HG03095 (cell line): Measurements from ENCODE around the gene MPP3.

Experiments used
- ATAC-seq: cut with Tn5 transposase; IDR thresholded peaks from one replicate; pipeline ENCODE4 v1.9.1; 2021; ENCODE audit warnings: moderate library complexity; ENCODE audit not compliant: unreplicated experiment

MPP3 gene

DNA sequence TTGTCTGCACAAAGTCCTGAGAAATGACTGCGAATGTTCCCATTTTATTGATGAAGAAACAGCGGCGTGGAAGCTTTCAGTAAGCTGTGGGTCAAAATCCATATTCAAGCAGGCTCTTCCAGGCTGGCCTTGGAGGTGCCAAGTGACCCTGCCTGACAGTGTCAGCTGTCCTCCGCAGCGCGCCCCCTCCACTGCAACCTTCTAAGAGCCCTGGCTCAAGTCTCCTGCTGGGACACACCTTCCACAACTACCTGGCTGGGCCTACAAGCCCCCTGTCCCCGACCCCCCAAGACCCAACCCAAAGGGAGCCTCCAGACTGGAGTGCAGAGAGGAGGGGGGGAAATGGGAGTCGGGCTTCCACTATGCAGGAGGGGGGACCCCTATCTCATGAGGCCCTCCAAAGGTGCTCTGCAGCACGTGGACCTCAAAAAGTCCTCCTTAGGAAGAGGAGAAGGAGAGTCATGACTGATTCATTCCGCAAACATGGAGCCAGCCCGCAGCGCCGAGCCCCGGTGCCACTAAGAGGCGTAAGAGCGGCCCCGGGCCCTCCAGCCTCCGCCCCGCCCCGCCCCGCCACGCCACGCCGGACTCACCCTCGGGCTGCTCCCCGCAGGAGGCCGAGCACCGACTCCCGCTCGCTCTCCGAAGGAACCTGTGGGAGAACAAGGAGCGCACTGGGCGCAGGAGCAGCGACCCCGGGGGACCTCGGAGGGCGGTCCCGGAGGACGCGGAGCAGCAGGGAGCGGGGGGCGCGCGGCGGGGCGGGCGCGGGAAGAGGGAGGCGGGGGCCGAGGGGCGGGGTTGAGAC, 574 bp downstream of the MPP3 start:
- ATAC-seq = no peak

DNA sequence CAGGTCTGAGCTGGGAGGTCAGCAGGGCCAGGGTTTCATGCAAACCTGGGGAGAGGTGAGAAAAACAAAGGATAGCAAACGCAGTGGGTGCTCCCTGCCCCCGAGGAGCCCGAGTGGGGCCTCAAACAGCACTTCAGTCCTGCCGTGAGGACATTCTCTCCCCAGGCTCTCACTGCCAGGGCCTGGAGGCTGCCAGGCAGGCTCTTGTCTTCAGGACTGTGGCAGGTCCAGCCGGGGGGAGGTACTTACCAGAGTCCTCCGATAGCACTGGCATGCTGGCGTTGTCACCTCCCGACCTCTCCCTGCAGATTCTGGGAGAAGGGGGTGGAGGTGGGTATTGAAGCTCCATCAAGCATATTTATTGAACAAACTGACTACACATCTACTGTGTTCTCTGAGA, 1.3 kb downstream of the MPP3 start:
- ATAC-seq = no peak

- ATAC-seq = no peak
Observed at GRCh38 chr17:43830510-43831140, 2.3 kb downstream of the MPP3 start.

DNA sequence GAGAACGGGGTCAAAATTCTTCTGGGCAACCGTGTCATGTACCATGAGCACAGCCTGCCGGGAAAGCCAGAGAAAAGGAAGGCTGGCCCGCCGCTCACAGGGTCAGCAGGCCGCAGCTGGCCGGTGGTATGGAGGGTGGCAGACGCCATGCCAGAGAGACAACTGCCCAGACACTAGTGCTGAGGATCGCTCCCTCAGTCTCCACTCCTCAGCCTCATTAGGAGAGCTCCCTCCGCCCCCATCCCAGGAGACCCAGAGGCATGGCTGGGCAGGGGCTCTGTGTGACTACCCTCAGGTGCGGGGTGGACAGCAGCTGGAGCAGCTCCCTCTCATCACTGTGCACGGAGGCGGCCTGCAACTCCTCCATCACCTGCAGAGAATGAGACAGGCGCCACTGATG, 3.2 kb downstream of the MPP3 start:
- no peak for ATAC-seq

DNA sequence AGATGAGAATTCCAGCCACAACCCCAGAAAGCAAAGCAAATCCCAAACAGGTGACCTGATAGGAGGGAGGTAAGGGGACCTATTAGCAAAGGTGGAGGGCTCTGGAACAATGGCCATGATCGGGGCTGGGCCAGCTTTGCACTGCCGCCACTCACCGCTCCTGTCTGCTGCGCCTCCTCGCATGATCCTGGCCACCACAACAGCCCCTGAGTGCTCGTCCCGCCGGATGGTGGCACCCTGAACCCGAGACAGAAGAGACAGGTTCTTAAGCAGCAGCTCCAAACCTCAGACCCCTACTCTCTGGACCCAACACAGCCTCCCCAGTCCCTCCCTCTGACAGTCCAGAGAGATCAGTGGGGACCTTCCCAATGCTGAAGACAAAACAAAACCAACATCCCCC, 5.3 kb downstream of the MPP3 start:
- ATAC-seq = no peak

- ATAC-seq = no peak
Observed at GRCh38 chr17:43826206-43826605, 6.7 kb downstream of the MPP3 start.

GRCh38 chr17:43825567-43825966, 7.4 kb downstream of the MPP3 start:
- ATAC-seq = no peak

GRCh38 chr17:43823350-43824084, 9.4 kb downstream of the MPP3 start:
- ATAC-seq = no peak

GRCh38 chr17:43822570-43823190, 10.3 kb downstream of the MPP3 start:
- ATAC-seq = no peak

DNA sequence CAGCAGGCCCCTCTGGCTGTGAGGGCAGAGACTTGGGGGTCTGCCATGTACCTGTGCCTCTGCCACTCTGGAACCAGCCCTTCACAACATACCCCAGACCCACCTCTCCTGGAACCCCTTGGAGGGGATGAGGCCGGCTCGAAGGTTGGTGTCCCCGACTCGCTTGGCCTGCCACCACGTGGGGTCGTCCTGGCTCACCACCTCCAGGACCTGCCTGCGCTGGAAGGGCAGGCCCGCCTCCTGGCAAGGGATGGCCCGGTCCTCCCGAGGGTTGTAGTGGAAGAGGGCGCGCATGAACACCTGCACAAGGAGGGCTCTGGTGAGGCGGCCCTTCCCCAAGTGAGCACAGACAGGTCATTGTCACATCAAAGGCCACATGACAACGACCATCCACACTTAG, 12.2 kb downstream of the MPP3 start:
- ATAC-seq = no peak

- ATAC-seq = no peak
Observed at GRCh38 chr17:43818966-43819365, 14.0 kb downstream of the MPP3 start.

DNA sequence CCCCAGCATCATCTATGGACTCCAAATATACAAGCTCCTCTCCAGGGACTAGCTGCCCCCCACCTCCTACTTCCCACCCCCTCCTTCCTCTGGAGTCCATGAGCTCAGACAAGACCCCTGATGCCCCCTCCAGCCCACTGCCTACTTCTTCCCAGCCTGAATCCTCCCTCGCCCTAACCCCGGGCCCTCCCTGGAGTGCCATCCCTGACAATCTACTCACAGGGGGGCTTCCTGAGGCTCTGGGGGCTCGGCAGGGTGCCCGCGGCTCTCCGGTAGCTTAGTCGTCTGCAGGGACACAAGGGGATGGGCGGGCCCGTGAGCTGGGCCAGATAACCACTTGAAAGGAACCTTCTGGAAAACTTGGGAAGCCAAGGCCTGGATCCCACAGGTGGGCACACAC, 15.1 kb downstream of the MPP3 start:
- no peak for ATAC-seq

DNA sequence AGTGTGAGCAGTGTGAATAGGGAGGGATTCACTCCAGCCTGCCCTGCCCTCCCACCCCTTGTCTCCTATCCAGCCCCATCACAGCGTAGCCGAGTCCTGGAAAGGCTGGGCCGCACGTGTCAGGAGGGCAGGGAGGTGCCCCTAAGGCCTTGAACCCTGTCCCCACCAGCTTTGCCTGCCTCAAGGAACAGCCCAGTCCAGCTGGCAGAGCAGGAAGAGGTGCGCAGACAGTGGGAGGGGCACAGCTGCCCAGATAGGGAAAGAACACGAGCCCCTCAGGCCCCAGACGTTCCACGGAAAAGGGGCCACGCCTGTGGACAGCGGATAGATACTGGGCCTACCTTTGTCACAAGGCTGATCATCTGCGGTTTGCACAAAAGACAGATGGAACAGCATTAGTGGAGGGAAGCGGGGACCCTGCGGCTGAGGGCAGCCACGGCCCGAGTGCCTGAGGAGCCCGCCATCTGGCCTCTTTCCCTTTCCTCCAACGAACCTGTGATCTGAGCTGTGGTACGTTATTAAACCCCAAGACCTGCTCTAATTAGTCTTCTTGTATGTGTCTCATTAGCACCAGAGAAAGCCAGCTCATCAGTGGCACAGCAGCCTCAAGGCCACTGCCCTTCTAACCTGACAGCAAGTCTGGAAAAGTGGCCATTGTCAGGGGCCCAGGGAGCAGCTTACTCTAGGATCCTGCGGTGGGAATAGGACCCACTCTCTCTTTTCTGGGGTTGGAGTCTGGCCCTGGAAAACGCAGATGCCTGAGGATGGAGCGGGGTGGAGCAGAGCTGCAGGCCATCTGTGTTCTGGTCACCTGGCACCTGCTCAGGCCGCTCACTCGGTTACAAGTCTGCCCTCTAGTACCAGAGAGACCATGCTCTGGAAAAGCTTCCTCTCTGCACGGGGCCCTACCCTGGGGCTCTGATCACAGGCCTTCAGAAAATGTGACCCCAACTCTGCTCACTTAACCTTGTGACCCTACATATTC, 16.3 kb downstream of the MPP3 start:
- ATAC-seq = no peak

GRCh38 chr17:43814714-43815113, 18.2 kb downstream of the MPP3 start:
- ATAC-seq = no peak

DNA sequence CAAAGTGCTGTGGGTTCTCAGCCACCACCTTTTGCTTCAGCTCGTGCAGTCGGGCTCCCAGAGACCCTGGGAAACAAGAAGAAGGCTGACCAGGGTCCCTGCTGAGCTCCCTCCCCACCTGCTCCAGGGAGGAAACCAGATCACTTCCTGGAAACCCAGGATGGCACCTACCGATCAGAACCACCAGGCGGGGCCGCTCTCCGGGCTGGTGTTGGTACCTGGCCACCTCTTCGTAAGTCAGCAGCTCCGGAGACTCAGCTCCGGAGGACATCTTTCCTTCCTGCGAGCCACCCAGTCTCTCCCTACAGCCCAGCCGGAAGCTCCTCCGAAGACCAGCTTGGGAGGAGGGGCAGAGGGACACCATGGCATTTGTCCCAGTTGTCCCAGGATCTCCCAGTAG, 18.9 kb downstream of the MPP3 start:
- no peak for ATAC-seq

GRCh38 chr17:43813386-43813785, 19.6 kb downstream of the MPP3 start:
- no peak for ATAC-seq

DNA sequence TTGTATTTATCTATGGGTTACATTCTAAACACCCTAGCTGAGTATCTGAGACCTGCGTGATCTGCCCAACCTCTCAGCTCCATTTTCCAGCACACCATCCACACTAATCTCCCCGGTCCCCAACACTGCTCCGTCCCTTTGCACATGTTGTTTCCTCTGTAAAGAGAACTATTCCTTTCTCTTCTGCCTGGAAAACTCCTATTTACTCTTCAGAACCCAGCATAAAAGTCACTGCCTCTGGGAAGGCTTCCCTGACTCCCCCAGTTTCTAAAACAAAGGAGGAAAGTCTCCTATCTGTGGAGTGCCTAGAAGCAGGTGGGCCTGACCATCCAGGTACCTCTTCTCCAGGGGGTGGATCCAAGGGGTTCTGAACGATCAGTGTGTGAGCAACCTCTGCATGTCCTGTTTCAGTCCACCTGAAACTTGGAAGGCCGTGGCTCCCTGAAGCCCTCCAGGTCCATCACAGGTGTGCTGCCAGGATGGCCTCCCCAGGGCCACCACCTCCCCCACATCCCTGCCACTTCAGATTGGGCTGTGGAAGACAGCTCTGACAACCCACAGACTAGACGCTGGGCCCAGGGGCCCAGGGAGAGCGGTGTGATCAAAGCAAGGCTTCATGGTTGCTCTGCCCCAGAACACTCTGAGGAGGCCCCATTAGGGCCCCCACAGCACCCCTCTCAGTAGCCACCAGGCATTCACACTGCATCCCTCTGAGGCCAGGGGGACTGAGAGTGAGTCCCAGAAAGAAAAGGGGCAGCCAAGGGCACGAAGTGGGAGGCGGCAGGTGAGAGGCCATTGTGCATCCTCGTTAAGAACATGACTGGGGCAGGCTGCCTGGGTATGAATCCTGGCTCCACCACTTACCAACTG, 20.3 kb downstream of the MPP3 start:
- ATAC-seq = no peak

DNA sequence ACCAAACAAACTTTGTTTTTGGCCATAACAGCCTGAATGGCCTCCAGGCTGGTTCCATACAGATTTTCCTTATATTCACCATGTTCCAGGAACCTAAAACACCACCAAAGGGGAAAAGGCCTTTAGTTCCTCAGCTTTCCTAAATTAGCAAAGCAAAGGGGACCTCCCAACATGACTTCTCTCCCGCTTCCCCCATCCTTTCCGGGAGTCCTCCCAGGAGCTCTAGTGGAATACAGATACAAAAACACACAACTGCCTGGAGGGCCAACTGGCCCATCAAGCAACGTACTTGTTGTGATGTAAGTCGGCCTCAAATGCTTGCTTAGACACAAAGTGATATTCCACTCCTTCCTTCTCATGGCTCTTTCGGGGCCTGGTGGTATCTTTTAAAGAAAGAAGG, 22.1 kb downstream of the MPP3 start:
- no peak for ATAC-seq

DNA sequence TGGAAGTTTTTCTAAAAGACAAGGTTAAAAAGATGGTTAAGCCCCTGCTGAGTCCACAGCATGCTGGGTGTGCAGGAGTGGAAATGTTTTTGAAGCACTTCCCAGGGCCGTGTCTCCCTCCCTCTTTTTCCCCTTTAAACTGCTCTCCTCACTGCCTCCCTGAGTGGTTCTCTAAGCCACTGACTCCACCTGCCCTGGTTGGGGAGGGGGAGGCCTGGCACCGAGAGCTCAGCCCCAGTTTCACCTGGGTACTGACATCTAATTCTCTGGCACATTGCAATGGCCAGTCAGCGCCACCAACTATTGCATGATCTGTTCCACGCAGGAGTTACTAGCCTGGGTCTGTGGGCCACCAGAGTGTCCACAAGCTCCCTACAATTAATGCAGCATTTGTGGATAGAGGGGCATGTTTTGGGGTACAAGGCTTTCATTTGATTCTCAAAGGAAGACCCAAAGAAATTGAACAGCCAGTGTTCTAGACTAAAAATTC, 22.7 kb downstream of the MPP3 start:
- ATAC-seq = no peak
